T-helper 1 cell treated with Interleukin-12 subunit alpha and Interleukin-12 subunit beta and Interleukin-4 antibody, amounts not matched to agents 30 μg/mL and 1 μg/mL, for 36 hours (primary cell): ENCODE results near the gene CAV2.

Experiments
- H3K27ac Mint-ChIP-seq: one replicate; pipeline ENCODE4 v1.8.0; 2021; ENCODE audit warnings: mild to moderate bottlenecking, mixed read lengths
- H3K27me3 Mint-ChIP-seq: one replicate; pipeline ENCODE4 v1.8.0; 2021; ENCODE audit warnings: low read depth, mixed read lengths
- H3K36me3 Mint-ChIP-seq: one replicate; pipeline ENCODE4 v1.8.0; 2021; ENCODE audit warnings: low read depth, mixed read lengths
- H3K4me1 Mint-ChIP-seq: one replicate; pipeline ENCODE4 v1.8.0; 2021; ENCODE audit warnings: low read depth, mixed read lengths
- H3K4me3 Mint-ChIP-seq: one replicate; pipeline ENCODE4 v1.8.0; 2021; ENCODE audit warnings: mild to moderate bottlenecking, moderate library complexity, mixed read lengths
- H3K9me3 Mint-ChIP-seq: one replicate; pipeline ENCODE4 v1.8.0; 2021; ENCODE audit warnings: mixed read lengths

Gene CAV2, protein sequence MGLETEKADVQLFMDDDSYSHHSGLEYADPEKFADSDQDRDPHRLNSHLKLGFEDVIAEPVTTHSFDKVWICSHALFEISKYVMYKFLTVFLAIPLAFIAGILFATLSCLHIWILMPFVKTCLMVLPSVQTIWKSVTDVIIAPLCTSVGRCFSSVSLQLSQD

DNA sequence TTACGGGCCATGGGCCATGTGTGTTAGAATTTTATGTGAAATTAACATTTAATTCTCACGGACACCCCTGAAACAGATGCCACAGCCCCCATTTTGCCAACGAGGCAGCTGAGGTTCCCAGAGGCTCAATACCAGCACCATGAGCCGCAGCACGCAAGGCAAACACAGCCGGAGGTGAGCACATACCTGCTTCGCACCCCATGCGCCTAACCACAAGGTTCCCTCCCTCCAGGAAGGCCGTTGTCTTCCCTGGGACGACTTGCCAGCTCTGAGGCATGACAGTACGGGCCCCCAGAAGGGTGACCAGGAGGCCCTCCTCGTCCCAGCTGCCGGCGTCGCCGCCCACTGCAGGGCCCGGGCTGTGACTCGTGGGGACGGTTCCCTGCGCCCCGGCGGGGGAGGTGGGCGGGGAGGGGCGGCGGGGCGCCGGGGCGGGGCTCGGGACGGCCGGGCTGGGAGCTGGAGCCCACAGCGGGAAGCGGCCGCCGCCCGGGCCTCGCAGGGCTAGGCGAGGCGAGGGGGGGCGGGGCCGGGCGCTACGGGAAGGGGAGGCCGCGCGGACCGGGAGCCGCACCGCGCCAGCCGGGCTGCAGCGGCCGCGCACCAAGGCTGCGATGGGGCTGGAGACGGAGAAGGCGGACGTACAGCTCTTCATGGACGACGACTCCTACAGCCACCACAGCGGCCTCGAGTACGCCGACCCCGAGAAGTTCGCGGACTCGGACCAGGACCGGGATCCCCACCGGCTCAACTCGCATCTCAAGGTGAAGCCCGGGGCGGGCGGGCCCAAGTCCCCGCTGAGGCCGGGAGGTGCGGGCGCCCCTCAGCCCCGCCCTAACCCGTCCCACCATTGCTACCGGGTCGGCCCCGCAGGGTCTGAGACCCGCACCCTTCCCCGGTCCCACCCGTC lies at the start of gene CAV2:
TSS of gene CAV2 (plus strand) at position 571 of the 910 bp plus-strand sequence. CDS start at position 615, 44 bp downstream.
- peaks cover 3% of the 10 kb centered on the region for H3K36me3 Mint-ChIP-seq
- H3K27ac Mint-ChIP-seq: no peak within 1 kb of the TSS
- H3K4me1 Mint-ChIP-seq: peaks cover 12% of the 10 kb centered on the region
- H3K4me3 Mint-ChIP-seq: peak within 1 kb of the TSS; percentile 43
- no peaks in the 10 kb centered on the region for H3K9me3 Mint-ChIP-seq
- peaks cover 64% of the 10 kb centered on the region for H3K27me3 Mint-ChIP-seq

DNA sequence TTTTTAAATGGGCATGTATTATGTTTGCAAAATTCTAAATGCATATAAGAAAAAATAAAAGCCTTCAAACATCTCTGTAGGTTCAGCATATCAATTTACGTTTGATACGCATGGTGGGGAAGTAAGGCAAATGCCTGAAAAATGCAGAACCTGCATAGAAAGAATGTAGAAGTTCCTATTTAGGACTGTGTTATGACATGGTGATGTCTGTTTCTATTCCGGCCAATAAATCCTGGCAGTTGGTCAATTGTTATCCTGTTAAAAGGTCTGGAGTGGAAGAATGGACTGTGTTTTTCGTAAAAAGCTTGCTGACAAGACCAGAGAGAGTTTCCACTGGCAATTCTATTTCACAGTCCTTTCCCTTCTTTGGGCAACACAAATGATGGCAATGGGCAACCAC lies 49.6 kb upstream of the CAV2 start:
- no peaks in the 10 kb centered on the region for H3K4me1 Mint-ChIP-seq
- peaks cover 2% of the 10 kb centered on the region for H3K27me3 Mint-ChIP-seq
- no peaks in the 10 kb centered on the region for H3K9me3 Mint-ChIP-seq
- no peak overlapping the region for H3K4me3 Mint-ChIP-seq
- H3K27ac Mint-ChIP-seq: no peak overlapping the region
- no peaks in the 10 kb centered on the region for H3K36me3 Mint-ChIP-seq

DNA sequence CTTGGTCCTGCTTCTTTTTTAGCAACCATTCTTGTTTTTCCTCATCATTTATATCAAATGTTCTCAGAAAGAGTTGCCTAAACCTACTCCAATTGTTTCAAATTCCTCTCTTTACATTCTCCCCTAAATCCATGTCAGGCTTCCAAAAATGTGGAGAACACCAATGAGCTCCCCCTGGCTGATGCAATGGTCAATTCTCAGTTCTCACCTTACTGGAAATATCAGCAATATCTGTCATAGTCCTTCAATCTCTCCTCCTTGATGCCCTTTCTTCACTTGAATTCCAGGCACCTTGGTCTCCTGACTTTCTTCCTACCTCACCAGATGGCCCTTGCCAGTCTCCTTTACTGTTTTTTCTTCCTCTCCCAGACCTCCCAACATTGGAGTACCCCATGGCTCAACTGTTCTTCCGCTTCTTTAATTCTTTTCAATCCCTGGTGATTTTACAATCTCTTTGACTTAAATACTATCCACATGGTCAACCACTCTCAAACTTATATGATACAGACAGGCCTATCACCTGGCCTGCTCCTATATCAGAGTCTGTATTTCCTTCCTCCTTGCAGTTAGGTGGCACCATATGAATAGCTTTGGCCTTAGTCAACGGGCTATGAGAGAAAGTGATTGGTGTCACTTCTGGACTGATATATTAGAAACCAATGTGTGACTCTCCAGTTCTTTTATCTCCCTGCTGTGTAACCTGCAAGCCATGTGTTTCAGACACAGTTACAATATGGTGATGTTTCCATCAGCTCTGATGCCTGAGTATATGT lies 47.4 kb upstream of the CAV2 start:
- Mint-ChIP-seq H3K27me3 (peaks cover 2% of the 10 kb centered on the region), H3K4me1 (no peaks in the 10 kb centered on the region), H3K4me3 (no peak overlapping the region), H3K9me3 (no peaks in the 10 kb centered on the region), H3K36me3 (no peaks in the 10 kb centered on the region), H3K27ac (no peak overlapping the region)

DNA sequence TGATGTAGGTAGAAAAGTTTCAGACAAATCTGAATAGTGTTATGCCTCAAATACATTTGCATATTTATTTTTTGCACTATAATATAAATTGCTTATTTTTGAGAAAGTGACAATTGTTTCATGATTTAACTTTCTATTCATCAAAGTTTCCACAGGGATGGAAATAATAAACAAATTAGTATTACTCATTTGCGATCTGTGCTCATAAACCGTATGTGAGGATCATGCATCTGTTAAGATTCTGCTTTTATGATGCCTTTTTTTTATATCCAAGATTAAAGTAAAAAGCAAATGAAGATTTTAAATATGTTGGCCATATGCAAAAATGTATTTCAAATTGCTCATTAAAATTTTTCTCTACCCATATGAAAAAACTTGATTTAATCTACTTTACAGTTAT lies 45.2 kb upstream of the CAV2 start:
- Mint-ChIP-seq H3K4me1 (no peaks in the 10 kb centered on the region), H3K27me3 (no peaks in the 10 kb centered on the region), H3K9me3 (no peaks in the 10 kb centered on the region), H3K27ac (no peak overlapping the region), H3K4me3 (no peak overlapping the region), H3K36me3 (no peaks in the 10 kb centered on the region)

DNA sequence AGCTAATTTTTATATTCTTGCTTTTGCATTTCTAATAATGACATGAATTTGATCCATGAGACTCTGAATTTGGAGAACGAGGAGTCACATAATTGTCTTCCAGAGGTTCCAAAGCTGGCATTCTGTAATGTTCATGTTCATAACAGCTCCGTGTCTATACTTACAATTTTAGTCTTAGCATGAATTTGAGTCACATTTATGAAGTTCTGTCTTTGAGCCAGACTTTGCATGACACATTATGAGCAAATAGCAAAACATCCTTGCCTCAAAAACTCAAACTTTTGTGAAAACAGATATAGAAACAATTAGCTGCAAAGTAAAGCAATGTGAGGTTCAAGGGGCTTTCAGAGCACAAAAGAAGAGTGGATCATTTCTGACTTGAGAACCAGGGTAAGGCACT lies 44.5 kb upstream of the CAV2 start:
- Mint-ChIP-seq H3K4me1 (no peaks in the 10 kb centered on the region), H3K27me3 (no peaks in the 10 kb centered on the region), H3K4me3 (no peak overlapping the region), H3K27ac (no peak overlapping the region), H3K9me3 (no peaks in the 10 kb centered on the region), H3K36me3 (no peaks in the 10 kb centered on the region)

DNA sequence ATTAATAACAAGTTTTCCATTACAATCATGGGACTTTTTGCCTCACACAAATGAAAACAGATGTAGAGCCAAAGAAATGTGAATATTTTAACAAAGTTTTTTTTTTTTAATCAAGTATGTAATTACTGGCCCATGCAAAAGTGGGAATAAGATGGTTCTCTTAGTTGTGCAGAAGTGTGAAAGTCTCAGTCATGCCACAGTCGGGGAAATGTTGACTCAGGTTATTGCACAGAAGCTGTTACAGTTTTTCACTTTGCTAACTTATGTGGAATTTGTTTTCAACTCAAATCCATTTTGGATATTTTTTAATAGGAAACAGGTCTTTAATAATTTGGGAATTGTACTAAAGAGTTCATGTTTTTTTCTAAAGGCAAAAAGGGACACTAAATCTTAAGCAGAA lies 44.0 kb upstream of the CAV2 start:
- H3K9me3 Mint-ChIP-seq: no peaks in the 10 kb centered on the region
- H3K4me1 Mint-ChIP-seq: no peaks in the 10 kb centered on the region
- H3K36me3 Mint-ChIP-seq: no peaks in the 10 kb centered on the region
- H3K27ac Mint-ChIP-seq: no peak overlapping the region
- no peak overlapping the region for H3K4me3 Mint-ChIP-seq
- no peaks in the 10 kb centered on the region for H3K27me3 Mint-ChIP-seq

DNA sequence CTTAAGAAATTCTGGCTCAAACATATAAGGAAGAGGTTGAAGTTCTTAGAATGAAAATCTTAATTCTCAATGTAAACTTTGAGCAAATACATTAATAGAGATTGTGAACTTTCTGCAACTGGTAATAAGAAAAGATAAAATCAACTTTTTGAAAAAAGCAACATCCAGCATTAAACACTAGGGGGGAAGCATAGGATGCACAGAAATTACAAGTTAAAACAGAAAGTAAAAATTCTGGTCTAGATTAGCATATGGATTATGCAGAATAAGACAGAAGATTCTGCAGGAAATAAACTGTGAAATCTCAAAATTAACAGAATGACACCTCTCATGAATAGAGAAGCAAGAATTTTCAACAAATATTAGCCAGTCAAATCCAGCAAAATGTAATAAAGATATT lies 38.0 kb upstream of the CAV2 start:
- no peak overlapping the region for H3K27ac Mint-ChIP-seq

DNA sequence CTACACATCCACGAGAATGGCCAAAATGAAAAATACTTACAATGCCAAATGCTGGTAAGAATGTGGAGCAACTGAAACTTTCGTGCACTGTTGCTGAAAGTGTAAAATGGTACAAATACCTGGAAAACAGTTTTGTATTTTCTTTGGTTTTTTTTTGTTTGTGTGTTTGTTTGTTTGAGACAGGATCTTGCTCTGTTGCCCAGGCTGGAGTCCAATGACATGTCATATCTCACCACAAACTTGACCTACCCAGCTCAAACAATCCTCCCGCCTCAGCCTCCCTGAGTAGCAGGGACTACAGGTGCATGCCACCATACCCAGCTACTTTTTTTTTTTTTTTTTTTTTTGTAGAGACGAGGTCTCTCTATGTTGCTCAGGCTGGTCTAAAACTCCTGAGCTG lies 35.6 kb upstream of the CAV2 start:
- Mint-ChIP-seq H3K27me3 (peaks cover 5% of the 10 kb centered on the region), H3K36me3 (no peaks in the 10 kb centered on the region), H3K4me3 (no peak overlapping the region), H3K9me3 (no peaks in the 10 kb centered on the region), H3K27ac (no peak overlapping the region), H3K4me1 (no peaks in the 10 kb centered on the region)

More for the DNA sequence above, 38.0 kb upstream of the CAV2 start:
- Mint-ChIP-seq H3K4me1 (no peaks in the 10 kb centered on the region), H3K9me3 (no peaks in the 10 kb centered on the region), H3K36me3 (no peaks in the 10 kb centered on the region), H3K27me3 (peaks cover 5% of the 10 kb centered on the region), H3K4me3 (no peak overlapping the region)

DNA sequence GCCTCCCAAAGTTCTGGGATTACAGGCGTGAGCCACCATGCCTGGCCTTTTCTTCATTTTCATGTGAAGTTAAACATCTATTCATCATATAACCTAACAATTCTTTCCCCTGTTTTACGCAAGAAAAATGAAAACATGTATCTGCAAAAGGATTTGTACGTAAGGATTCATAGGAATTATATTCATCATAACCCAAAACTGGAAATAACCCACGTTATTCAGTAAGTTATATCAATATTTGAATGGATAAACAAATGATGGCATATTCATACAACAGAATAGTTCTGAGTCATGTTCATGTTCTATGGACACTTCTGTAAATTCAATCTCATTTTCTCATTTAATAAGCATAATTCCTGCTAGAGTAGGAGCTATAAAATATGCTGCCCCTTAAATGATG lies 35.2 kb upstream of the CAV2 start:
- no peaks in the 10 kb centered on the region for H3K4me1 Mint-ChIP-seq
- H3K36me3 Mint-ChIP-seq: no peaks in the 10 kb centered on the region
- no peak overlapping the region for H3K4me3 Mint-ChIP-seq
- H3K27me3 Mint-ChIP-seq: peaks cover 5% of the 10 kb centered on the region
- no peak overlapping the region for H3K27ac Mint-ChIP-seq
- H3K9me3 Mint-ChIP-seq: no peaks in the 10 kb centered on the region

DNA sequence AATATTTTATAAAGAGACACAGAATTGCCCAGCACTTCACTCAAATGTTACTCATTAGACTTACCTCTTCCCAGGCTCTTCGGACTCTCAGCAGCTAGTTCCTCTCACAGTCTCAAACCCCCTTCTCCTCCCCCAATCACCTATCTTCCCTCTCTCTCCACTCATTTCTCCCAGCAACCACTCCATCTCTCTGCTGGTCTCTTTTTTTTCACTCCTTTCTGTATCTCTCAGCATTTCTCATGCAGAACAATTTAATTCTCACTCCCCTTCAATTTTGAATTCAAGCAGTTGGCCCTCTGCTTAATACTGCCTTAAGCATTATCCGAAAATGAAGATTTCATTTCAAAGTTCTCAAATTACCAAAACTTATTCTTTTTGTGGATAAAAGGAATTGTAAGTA lies 34.4 kb upstream of the CAV2 start:
- Mint-ChIP-seq H3K4me3 (no peak overlapping the region), H3K4me1 (no peaks in the 10 kb centered on the region)

DNA sequence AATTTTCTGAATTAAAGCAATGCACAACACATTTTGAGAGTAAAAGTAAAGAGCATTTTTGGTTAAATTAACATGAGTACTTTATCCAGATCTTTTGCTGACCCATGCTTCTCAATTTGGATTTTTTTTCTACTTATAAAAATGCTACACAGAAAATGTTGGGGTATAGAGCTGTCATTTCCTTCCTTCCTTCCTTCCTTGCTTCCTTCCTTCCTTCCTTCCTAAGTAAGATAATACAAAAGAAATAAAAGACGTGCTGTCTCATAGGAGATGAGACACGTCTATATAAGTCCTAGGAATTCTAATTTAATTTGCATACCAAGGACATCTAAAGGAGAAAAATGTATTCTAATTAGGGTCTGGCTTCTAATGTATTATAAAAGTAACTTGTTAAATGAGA lies 31.0 kb upstream of the CAV2 start:
- Mint-ChIP-seq H3K4me1 (no peaks in the 10 kb centered on the region), H3K36me3 (no peaks in the 10 kb centered on the region), H3K9me3 (no peaks in the 10 kb centered on the region), H3K27ac (no peak overlapping the region), H3K27me3 (peaks cover 5% of the 10 kb centered on the region), H3K4me3 (no peak overlapping the region)

More for the DNA sequence above, 34.4 kb upstream of the CAV2 start:
- Mint-ChIP-seq H3K27ac (no peak overlapping the region), H3K36me3 (no peaks in the 10 kb centered on the region), H3K27me3 (peaks cover 5% of the 10 kb centered on the region), H3K9me3 (no peaks in the 10 kb centered on the region)

DNA sequence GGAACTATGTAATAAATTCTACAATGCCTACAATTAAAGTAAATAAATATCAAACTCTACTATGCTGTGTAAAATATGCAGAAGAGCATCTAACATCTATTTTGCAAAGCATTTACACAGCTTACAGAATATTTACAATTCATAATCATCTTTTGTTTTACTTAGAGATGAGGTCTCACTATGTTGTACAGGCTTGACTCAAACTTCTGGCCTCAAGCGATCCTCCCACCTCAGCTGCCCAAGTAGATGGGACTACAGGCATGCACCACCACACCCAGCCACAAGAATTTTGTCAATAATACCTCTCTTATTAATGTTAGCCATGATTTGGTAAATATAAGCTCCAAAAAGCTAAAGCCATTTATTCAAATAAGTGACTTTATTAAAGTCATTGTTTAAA lies 21.9 kb upstream of the CAV2 start:
- Mint-ChIP-seq H3K27me3 (peaks cover 4% of the 10 kb centered on the region), H3K9me3 (peaks cover 5% of the 10 kb centered on the region), H3K4me3 (no peak overlapping the region), H3K27ac (no peak overlapping the region), H3K4me1 (no peaks in the 10 kb centered on the region), H3K36me3 (no peaks in the 10 kb centered on the region)

DNA sequence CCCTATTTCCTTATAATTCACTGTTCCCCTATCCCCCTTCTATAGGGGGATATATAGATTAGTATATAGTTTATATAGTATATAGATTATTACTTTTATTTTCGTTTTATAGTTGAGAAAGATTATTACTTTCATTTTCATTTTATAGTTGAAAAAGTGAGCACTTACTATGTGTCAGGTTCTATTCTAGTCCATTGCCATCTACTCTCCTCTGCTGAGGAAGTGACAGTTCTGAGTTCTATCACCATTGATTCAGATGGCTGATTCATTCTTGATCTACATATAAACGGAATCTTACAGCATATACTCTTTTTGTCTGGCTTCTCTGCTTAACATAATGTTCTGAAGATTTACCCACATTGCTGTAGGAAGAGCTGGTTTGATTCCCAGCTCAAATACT lies 20.7 kb upstream of the CAV2 start:
- no peak overlapping the region for H3K4me3 Mint-ChIP-seq
- H3K4me1 Mint-ChIP-seq: no peaks in the 10 kb centered on the region
- peaks cover 5% of the 10 kb centered on the region for H3K9me3 Mint-ChIP-seq
- no peaks in the 10 kb centered on the region for H3K36me3 Mint-ChIP-seq
- H3K27ac Mint-ChIP-seq: no peak overlapping the region
- H3K27me3 Mint-ChIP-seq: peaks cover 9% of the 10 kb centered on the region

DNA sequence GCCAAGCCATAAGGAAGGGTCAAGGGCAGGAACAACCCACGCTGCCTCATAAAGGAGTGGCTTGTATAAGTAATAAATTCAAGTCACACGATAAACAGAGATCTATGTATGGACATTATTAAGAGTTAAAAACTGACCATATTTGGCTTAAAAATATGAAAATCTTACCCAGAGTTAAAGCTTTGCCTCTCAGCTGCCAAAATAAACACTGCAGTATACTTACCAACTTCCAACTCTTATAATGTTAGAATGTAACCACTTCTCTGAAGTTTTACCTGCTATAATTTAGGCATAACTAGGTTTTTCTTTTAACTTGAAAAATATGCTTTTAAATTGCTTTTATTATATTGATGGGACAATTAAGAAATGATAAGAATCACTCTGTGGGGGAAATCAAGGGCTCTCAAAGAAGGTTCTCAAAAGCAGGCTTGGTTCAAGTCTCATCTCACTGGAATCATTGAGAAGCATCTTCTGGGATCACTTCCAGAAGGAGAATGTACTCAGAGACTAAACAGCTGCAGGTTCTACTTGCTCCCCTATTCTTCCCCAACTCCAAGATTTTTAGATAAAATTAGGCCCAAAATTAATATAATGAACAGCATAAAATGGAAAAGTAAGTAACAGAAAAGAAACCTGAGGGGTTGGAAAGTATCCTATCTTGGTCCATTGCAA lies 16.1 kb upstream of the CAV2 start:
- Mint-ChIP-seq H3K9me3 (no peaks in the 10 kb centered on the region), H3K4me3 (no peak overlapping the region), H3K36me3 (no peaks in the 10 kb centered on the region), H3K27me3 (peaks cover 14% of the 10 kb centered on the region), H3K27ac (no peak overlapping the region), H3K4me1 (no peaks in the 10 kb centered on the region)
